GM06990 (cell line): ENCODE data around the gene EIF4G2.

Experiments
- DNase-seq: peaks from one replicate; pipeline ENCODE4 v3.0.0-alpha.2; 2011; ENCODE audit not compliant: insufficient read length; ENCODE audit errors: extremely low read depth
- H3K27me3 ChIP-seq: replicated peaks from 2 replicates; pipeline ENCODE4 v1.6.0; 2011; ENCODE audit warnings: low read length; ENCODE audit not compliant: control insufficient read depth, insufficient read depth
- H3K36me3 ChIP-seq: 2 replicates; pipeline ENCODE4 v1.5.1; 2011; ENCODE audit warnings: low read length; ENCODE audit not compliant: control insufficient read depth, insufficient read depth
- H3K4me3 ChIP-seq: replicated peaks from 2 replicates; pipeline ENCODE4 v1.5.1; 2011; ENCODE audit warnings: low read depth, mild to moderate bottlenecking, control low read depth, low read length
- CTCF ChIP-seq: IDR thresholded peaks from 2 replicates; pipeline ENCODE4 v1.5.1; 2011; ENCODE audit warnings: low read length, control low read depth, mild to moderate bottlenecking, inconsistent platforms; ENCODE audit not compliant: insufficient read depth, poor library complexity, severe bottlenecking

Gene EIF4G2

DNA sequence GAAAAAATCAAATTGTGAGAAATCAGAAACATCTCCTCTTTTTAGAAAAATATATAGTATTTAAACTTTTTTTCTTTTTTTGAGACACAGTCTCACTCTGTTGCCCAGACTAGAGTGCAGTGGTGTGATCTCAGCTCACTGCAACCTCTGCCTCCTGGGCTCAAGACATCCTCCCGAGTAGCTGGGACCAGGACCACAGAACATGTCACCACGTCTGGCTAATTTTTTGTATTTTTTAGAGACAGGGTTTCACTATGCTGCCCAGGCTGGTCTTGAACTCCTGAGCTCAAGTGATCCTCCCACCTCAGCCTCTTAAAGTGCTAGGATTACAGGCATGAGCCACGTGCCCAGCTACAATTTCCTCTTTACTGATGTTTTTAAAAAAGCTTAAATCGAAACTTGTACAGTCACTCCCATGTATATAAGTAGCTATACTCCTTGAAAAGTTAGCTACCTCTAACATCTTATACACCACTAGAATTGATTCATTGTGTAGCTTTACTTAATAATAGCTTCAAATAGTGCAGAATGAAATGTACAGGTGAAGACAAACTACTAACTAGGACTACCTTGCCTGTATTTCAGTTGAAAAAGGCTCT lies 10.3 kb downstream of the EIF4G2 start:
- H3K4me3 ChIP-seq, result no peak overlapping the region
- no peak for TF ChIP-seq CTCF
- H3K36me3 ChIP-seq, result peaks cover 34% of the 10 kb centered on the region
- no peaks in the 10 kb centered on the region for H3K27me3 ChIP-seq
- no peak for DNase-seq

DNA sequence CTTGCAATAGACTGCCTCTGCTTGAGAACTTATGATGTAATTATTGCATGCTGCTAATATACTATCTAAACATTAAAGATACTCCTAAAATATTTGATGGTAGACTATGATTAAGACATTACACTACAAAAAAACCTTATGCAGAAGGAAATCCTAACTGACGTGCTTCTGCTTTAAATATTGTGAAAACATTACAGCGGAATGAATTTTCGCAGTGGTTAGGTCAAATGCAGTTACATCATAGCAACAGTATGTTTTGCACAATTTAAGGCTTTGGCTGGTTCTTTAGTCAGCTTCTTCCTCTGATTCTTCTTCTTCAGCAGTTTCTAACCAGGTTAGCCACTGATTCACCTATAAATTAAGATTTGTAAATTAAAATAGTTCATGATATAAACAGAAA lies 11.2 kb downstream of the EIF4G2 start:
- Histone ChIP-seq H3K36me3 (peaks cover 28% of the 10 kb centered on the region), H3K27me3 (no peaks in the 10 kb centered on the region), H3K4me3 (no peak overlapping the region)
- no peak for TF ChIP-seq CTCF
- DNase-seq, result no peak

DNA sequence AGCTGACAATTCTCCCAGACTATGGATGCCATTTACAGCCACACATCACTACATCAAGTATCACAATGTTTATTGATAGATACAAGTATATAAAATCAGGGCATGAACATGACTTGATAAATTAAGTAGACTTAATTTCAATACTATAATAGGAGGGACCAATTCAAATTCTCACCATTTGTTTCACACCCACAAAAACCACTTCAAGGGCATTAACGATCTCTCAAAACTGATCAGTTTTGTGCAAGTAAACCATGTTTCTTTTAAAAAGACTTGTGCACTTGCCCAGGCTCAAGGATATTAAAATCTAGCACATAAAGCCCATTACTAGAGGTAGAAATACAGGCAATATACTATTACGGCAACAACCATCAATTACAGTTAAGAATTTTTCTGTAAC lies 11.7 kb downstream of the EIF4G2 start:
- TF ChIP-seq CTCF, result no peak
- DNase-seq, result no peak
- H3K4me3 ChIP-seq, result no peak overlapping the region
- peaks cover 26% of the 10 kb centered on the region for H3K36me3 ChIP-seq
- H3K27me3 ChIP-seq, result no peaks in the 10 kb centered on the region

DNA sequence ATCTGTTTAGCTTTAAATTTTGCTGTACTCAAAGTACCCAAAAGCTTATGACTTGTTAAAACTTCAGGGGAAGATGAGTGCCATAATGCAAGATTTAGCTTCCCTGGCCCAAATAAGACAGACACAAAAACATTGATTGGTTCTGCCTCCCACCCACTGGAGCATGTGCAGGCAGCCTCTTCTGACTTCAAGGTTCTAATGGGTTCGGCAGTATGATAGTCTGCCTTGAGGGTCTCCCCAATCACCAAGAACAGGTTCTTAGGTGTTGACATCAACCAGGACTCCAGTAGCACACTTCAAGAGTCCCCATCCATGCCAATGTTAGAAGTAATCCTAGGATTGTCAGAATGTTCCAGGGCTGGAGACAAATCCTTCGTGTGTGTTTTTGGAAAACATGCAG lies 12.5 kb downstream of the EIF4G2 start:
- Histone ChIP-seq H3K27me3 (no peaks in the 10 kb centered on the region), H3K36me3 (peaks cover 23% of the 10 kb centered on the region), H3K4me3 (no peak overlapping the region)
- no peak for DNase-seq
- TF ChIP-seq CTCF, result no peak

- TF ChIP-seq CTCF, result no peak
- no peaks in the 10 kb centered on the region for H3K27me3 ChIP-seq
- no peak overlapping the region for H3K4me3 ChIP-seq
- DNase-seq, result no peak
- H3K36me3 ChIP-seq, result peaks cover 12% of the 10 kb centered on the region
Measured at GRCh38 chr11:10793470-10794255, 15.1 kb downstream of the EIF4G2 start.
